HG03457 (cell line): ENCODE measurements around the gene CFAP61.
"Not testable (repeated sequence)": the region's sequence is repeated elsewhere in the genome, so short reads cannot be mapped to it uniquely, and the experiment has no call there.

ENCODE experiments used
- ATAC-seq: cut with Tn5 transposase; IDR thresholded peaks from one replicate; pipeline ENCODE4 v1.9.1; 2021; ENCODE audit warnings: moderate number of reproducible peaks; ENCODE audit not compliant: unreplicated experiment

The CFAP61 gene

DNA sequence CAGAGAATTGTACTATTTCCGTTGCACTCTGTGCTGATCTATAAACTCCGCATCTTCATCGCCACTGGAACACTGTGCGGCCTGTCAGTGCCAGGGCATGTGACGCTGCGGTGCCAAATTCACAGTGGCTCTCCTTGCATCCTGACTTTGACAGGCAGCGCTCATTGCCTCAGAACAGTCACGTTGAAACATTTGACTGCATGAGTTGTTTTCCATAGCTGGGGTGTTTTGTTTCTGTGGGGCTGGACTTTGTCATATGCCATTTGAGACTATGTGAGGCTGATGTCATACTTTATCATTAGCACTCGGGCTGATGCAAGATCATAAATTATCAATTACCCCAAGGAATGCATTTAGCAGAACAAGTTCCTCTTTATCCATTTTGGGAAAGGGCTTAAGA, 32.7 kb downstream of the CFAP61 start:
- ATAC-seq: no peak

DNA sequence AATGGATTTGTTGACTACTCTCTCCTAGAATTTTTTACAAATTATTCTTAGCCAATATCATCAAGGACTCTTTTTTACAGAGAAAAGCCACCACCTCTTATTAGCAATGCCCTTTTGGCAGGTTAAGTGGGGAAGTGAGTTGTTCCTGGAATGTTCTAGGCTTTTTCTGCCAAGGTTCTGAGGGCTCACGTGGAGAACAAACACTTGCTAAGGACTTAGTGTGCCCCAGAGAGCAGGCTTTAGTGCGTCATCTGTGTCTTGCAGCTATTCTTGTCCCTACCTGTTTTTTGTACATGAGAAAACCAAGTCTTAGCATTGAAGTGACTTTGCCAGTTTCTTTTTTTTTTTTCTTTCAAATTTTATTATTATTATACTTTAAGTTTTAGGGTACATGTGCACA, 33.5 kb downstream of the CFAP61 start:
- no peak for ATAC-seq

DNA sequence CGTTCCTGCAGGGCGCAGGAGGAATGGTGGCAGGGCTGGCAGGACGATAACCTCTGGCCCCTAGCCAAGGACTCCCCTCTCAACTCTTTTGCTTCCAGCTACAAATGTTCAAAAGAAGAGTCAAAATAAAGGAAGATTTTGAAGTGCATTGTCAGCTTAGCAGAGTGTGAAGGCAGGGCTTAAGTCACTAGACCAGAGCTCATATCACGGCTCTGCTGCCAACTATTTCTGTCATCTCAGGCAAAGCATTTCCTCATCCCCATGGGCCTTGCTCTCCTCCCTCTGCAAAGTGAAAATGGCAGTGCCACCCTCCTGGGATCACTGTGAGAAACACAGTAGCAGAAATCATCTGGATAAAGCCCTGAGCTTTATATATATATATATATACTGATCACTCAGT, 36.7 kb downstream of the CFAP61 start:
- no peak for ATAC-seq

DNA sequence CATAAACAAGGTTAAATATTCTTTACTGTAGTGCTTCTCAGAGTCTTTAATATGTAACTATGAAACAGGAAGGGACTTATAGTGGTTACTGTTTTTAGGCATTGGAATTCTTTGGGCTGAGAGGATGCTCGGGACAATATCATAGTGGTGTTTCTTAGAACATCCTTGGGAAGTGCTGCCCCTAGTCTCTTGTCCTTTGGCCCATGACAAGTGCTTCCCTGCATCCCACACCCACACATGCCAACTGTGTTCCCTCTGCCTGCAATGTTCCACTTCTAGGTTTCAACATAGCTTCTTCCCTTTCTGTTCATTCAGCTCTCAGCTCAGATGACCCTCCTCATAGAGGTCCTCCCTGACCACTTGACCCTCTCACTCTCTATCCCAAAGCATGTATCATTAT, 37.6 kb downstream of the CFAP61 start:
- no peak for ATAC-seq

GRCh38 chr20:20092827-20093226, 40.5 kb downstream of the CFAP61 start:
- no peak for ATAC-seq

- ATAC-seq: no peak
These were observed 42.1 kb downstream of the CFAP61 start for GRCh38 chr20:20094410-20094809.

GRCh38 chr20:20095114-20095872, 43.0 kb downstream of the CFAP61 start:
- no peak for ATAC-seq

- ATAC-seq: no peak
These were observed 44.1 kb downstream of the CFAP61 start for GRCh38 chr20:20096421-20096820.

- no peak for ATAC-seq
These were observed 48.5 kb downstream of the CFAP61 start for GRCh38 chr20:20100881-20101280.

GRCh38 chr20:20102163-20102562, 49.8 kb downstream of the CFAP61 start:
- no peak for ATAC-seq

DNA sequence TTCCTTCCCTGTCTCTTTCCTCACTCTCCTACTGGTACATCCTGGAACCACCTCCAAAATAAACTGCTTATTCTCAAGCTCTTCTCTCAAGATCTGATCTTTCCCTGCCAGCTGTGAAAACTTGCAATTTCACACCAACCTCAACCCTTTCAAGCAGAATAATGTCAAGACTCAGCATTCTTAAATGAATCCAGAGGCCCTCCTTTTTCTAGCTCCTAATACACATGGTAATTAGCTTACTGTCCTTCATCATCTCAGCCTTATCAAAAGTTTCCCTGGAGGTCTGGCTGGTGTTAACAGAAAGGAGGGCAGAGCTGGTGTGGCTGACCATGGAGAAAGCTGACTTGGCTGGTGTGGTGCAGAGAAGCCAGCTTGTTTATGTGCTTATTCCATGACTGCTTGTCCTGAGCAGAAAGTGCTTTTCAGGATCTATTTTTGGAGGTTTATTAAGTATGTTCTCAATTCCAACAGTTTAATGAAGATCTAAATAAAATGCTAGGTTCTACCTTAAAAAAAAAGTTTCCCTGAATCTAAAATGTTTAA, 50.5 kb downstream of the CFAP61 start:
- ATAC-seq: no peak

- no peak for ATAC-seq
These were observed 51.2 kb downstream of the CFAP61 start for GRCh38 chr20:20103486-20103885.

DNA sequence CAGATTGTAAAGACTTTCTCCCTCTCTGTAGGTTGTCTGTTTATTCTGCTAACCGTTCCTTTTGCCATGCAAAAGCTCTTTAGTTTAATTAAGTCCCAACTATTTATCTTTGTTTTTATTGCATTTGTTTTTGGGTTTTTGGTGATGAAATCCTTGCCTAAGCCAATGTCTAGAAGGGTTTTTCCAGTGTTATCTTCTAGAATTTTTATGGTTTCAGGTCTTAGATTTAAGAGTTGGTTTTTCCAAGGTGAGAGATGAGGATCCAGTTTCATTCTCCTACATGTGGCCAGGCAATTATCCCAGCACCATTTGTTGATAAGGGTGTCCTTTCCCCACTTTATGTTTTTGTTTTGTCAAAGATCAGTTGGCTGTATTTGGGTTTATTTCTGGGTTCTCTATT, 70.9 kb downstream of the CFAP61 start:
- not testable (repeated sequence) for ATAC-seq

- no peak for ATAC-seq
These were observed 78.1 kb downstream of the CFAP61 start for GRCh38 chr20:20130399-20130798.

DNA sequence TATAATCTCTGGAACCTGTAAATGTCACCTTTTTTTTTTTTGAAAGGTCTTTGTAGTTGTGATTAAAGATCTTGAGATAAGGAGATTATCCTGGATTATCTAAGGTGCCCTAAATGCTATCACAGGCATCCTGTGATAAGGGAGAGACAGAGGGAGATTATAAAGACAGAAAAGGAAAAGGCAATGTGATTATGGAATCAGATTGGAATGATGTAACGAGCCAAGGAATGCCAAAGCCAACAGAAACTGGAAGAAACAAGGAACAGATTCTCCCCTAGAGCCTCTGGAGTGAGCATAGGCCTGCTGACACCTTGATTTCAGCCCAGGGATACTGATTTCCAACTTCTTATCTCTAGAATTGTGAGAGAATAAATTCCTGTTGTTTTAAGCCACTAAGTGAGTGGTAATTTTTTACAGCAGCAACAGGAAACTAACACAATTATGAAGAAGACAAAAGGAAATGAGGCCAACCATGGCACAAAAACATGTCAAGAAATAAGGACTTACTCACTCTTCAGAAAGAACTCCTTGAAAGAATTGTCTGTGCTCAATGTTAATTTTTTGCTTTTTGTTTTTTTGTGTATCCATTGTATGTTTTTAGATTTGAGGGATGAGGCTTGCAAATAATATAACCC, 82.7 kb downstream of the CFAP61 start:
- no peak for ATAC-seq

- ATAC-seq: no peak
These were observed 84.0 kb downstream of the CFAP61 start for GRCh38 chr20:20136313-20136712.

DNA sequence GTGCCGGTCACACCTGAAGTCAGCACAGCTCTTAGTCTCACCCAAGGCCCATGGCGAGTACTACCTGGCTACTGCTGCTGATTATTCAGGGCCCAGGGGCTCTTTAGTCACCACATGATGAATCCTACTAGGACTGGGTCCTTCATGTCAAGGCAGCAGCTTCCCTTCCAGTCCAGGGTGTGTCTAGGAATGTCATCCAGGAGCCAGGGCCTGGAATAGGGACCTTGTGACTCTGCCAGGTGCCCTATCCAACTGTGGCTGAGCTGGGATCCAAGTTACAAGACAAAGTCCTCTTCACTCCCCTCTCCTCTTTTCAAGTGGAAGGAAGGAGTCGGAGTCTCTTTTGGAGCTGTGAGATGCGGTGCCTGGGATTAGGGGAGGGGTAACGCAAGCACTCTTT, 85.5 kb downstream of the CFAP61 start:
- no peak for ATAC-seq

DNA sequence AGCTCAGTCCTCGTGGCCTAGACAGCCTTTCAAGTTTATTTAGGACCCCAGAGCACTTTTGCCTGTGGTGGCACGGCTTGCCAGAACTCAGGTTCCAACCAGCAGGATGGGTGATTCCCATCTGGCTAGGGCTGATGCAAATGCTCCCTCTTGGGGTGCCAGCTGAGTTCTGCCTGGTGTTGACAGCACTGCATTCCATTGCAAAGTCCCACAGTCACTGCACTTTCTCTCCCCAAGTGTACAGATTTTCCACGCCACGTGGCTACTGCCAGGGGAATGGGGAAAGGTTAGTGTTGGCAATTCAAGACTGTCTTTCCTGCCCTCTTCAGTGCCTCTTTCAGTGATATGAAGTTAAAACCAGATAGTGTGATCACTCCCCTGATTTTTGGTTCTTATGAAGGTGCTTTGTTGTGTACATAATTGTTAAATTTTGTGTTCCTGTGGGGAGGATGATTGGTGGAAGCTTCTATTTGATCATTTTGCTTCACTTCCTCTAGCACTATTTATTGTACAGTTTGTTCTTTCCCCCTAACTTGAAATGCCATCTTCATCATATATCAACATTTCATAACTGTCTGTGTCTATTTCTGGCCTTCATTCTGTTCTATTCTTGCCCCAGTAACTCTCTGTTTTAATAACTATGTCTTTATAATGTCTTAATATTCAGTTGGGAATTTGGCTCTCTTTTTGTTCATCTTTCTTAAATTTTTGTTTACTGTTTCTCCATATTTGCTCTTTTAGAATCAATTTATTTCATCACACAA, 86.2 kb downstream of the CFAP61 start:
- ATAC-seq: no peak

DNA sequence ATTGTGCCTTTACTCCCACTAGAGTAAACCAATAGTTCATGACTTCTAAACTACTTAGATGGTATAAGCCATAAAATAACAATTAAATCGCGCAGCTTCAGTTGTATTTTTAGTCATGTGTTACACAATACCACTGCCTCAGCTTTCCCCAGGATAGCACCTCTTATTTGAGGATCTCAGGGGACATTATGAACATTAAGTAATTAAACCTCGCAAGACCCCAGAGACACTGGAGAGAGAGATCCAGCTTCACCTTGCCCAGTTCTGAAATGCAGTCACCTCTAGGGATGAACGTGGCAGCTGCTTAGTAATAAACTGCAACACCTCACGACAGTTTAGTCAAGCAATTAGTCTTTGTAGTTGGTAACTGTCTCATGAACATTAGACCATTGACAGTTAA, 87.1 kb downstream of the CFAP61 start:
- no peak for ATAC-seq

GRCh38 chr20:20143165-20143564, 90.8 kb downstream of the CFAP61 start:
- ATAC-seq: no peak

DNA sequence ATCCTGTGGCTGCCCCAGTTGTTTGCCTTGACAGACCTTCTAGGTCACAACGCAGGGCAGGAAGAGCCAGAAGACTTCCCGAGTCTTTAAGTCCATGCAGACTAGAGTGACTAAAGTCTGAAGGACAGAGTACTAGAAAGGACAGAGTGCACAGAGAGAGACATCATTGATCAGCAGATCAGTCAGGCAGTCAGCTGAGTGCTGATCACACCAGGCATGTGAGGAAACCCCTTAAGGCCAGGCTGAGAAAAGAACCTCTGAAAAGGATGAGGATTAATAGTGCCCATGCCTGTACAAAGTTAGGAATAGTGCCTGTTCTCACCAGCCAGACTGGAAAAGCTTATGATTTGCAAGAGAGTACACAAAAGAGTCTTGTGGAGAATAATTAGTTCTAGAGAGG, 91.3 kb downstream of the CFAP61 start:
- no peak for ATAC-seq

DNA sequence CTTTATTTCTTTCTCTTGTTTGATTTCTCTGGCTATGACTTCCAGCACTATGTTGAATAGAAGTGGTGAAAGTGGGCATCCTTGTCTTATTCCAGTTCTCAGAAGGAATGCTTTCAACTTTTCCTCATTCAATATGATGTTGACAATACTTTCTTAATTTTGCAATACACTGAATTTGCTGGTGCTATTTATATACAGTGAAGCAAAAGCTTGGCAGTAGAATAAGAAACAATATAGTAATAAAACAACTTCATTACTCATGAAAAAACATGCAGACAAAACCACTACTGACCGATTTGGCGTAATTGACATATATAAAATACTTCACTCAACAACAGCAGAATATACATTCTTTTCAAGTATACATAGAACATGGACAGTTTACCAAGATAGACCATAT, 96.4 kb downstream of the CFAP61 start:
- ATAC-seq: no peak
